Measurements from ENCODE around the gene FAM228B.
"Not testable (repeated sequence)": the region's sequence is repeated elsewhere in the genome, so short reads cannot be mapped to it uniquely, and the experiment has no call there.

The FAM228B gene

GRCh38 chr2:24159708-24160107 lies 36.4 kb downstream of the FAM228B start:
- no peak for DNase-seq (ENCODE audit: low read depth)

- DNase-seq (ENCODE audit: low read depth), result no peak
Observed at GRCh38 chr2:24160761-24161160, 37.5 kb downstream of the FAM228B start.

- DNase-seq (ENCODE audit: low read depth), result no peak
Observed at GRCh38 chr2:24162494-24162893, 39.2 kb downstream of the FAM228B start.

- DNase-seq (ENCODE audit: low read depth), result no peak
Observed at GRCh38 chr2:24163186-24163585, 39.9 kb downstream of the FAM228B start.

- DNase-seq (ENCODE audit: low read depth), result no peak
Observed at GRCh38 chr2:24163601-24164000, 40.3 kb downstream of the FAM228B start.

GRCh38 chr2:24164416-24164973 lies 41.2 kb downstream of the FAM228B start:
- DNase-seq (ENCODE audit: low read depth), result no peak

GRCh38 chr2:24169023-24169422 lies 45.8 kb downstream of the FAM228B start:
- no peak for DNase-seq (ENCODE audit: low read depth)

- DNase-seq (ENCODE audit: low read depth), result no peak
Observed at GRCh38 chr2:24174851-24175277, 51.6 kb downstream of the FAM228B start, which contains the start of gene FAM228A. FAM228A (plus strand) TSS chr2:24175053; CDS start chr2:24175481, 428 bp downstream.

GRCh38 chr2:24175631-24176187 lies 52.4 kb downstream of the FAM228B start:
- DNase-seq (ENCODE audit: low read depth), result no peak

- no peak for DNase-seq (ENCODE audit: low read depth)
Observed at GRCh38 chr2:24176326-24176725, 53.1 kb downstream of the FAM228B start.

GRCh38 chr2:24179683-24180082 lies 56.4 kb downstream of the FAM228B start:
- DNase-seq (ENCODE audit: low read depth), result no peak

- no peak for DNase-seq (ENCODE audit: low read depth)
Observed at GRCh38 chr2:24181849-24182248, 58.6 kb downstream of the FAM228B start.

GRCh38 chr2:24182507-24182906 lies 59.2 kb downstream of the FAM228B start:
- DNase-seq (ENCODE audit: low read depth), result no peak

GRCh38 chr2:24183366-24184069 lies 60.2 kb downstream of the FAM228B start:
- DNase-seq (ENCODE audit: low read depth), result no peak

GRCh38 chr2:24189551-24189950 lies 66.3 kb downstream of the FAM228B start:
- no peak for DNase-seq (ENCODE audit: low read depth)

- DNase-seq (ENCODE audit: low read depth), result no peak
Observed at GRCh38 chr2:24190503-24190902, 67.2 kb downstream of the FAM228B start.

- DNase-seq (ENCODE audit: low read depth), result no peak
Observed at GRCh38 chr2:24191156-24191555, 67.9 kb downstream of the FAM228B start.

GRCh38 chr2:24191848-24192247 lies 68.6 kb downstream of the FAM228B start:
- no peak for DNase-seq (ENCODE audit: low read depth)

- DNase-seq (ENCODE audit: low read depth), result not testable (repeated sequence)
Observed at GRCh38 chr2:24197213-24197612, 73.9 kb downstream of the FAM228B start.

- DNase-seq (ENCODE audit: low read depth), result no peak
Observed at GRCh38 chr2:24199968-24200590, 76.8 kb downstream of the FAM228B start.

- no peak for DNase-seq (ENCODE audit: low read depth)
Observed at GRCh38 chr2:24200799-24201198, 77.5 kb downstream of the FAM228B start.

GRCh38 chr2:24203029-24203786 lies 79.9 kb downstream of the FAM228B start:
- DNase-seq (ENCODE audit: low read depth), result no peak
